ENCODE data around the gene PRRX2.

DNA sequence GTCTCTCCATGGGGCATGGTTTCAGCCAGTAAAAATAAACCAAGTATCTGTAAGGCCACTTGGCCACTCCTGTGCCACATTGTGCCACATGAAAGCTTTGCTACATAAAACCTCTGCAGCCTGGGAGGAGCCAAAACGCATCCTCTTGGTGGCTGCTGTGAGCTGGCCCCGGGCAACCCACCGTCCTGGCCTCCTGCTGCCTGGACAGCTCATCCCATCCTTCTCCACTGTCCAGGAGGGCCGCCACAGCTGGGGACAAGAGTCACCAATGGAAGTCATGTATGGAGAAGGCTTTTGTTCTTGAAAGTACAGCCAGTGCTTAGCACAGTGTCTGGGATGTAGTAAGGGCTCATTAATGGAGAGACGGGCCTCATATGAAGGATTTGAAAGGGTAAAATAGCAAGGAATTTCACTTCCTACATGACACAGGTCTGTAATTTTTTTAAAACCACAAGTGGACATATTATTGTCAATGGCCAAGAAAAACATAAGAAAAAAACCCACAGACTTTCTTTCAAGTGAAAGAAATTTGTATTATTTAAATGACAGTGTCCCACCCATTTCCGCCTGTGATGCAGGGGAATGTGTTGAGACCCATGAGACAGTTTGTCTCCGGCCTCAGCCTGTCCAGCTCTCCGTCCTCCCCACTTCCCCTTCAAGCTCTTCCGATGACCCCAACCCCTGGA is 80.8 kb downstream of the PRRX2 start:
- no peak for TF ChIP-seq EZH2 (IDR thresholded peaks at IDR 0.05; ENCODE audit: insufficient read depth, poor library complexity, severe bottlenecking)
- no peak for TF ChIP-seq EZH2phosphoT487 (IDR thresholded peaks at IDR 0.05; ENCODE audit: insufficient read depth, low read depth)
